CD4-positive, alpha-beta T cell treated with Interleukin-15 for 4 hours (primary cell): Measurements from ENCODE around the gene OR10H2.
"Not testable (repeated sequence)": the region's sequence is repeated elsewhere in the genome, so short reads cannot be mapped to it uniquely, and the experiment has no call there.

Experiments used
- DNase-seq: peaks from one replicate; pipeline ENCODE4 v3.0.0-alpha.2; 2020; ENCODE audit warnings: low spot score

OR10H2 gene

GRCh38 chr19:15769586-15769985 lies 41.8 kb downstream of the OR10H2 start:
- no peak for DNase-seq

- DNase-seq, result not testable (repeated sequence)
These were observed 46.3 kb downstream of the OR10H2 start for GRCh38 chr19:15774159-15774558.

- no peak for DNase-seq
These were observed 47.4 kb downstream of the OR10H2 start for GRCh38 chr19:15775249-15775648.

GRCh38 chr19:15776264-15776663 lies 48.4 kb downstream of the OR10H2 start:
- no peak for DNase-seq

GRCh38 chr19:15776991-15777970 lies 49.5 kb downstream of the OR10H2 start:
- DNase-seq, result no peak
